Right lobe of liver (tissue), 6 donors: Measurements from ENCODE around the gene PPA2. TPM values are rescaled to one million over a fixed set of nuclear protein-coding genes. Genes with fewer than 3 reads are reported as not detected.

Source experiments
- ATAC-seq, 4 donors: fragments of 200-7000 bp; cut with Tn5 transposase; one replicate each; pipeline ENCODE4 v1.9.1; 2020; ENCODE audit warnings: mild to moderate bottlenecking in 4 of 4, moderate library complexity in 4 of 4
- DNase-seq, 3 donors: peaks; one replicate each; pipeline ENCODE4 v3.0.0-alpha.2; 2020
- H3K27ac ChIP-seq, 3 donors: fragments of 200-600 bp; one replicate each; pipeline ENCODE4 v1.8.0; 2022
- H3K27me3 ChIP-seq, 2 donors: fragments of 200-600 bp; one replicate each; pipeline ENCODE4 v1.8.0; 2022
- H3K36me3 ChIP-seq, 4 donors: fragments of 200-600 bp; sonication (generic) in 1 of 4; one replicate each; pipeline versions ENCODE4 v1.5.1 to v1.8.0; 2017 to 2022; ENCODE audit warnings: control low read depth in 1 of 4
- H3K4me1 ChIP-seq, 4 donors: fragments of 200-600 bp; sonication (generic) in 1 of 4; one replicate each; pipeline versions ENCODE4 v1.5.1 to v1.8.0; 2017 to 2022; ENCODE audit warnings: control low read depth in 1 of 4
- H3K4me3 ChIP-seq, 3 donors: fragments of 200-600 bp; one replicate each; pipeline ENCODE4 v1.8.0; 2022
- H3K9me3 ChIP-seq, 4 donors: fragments of 200-600 bp; sonication (generic) in 1 of 4; one replicate each; pipeline versions ENCODE4 v1.5.1 to v1.8.0; 2017 to 2022; ENCODE audit warnings: control low read depth in 1 of 4
- CTCF ChIP-seq, 4 donors: fragments of 200-600 bp in 3 of 4; fragments of 450-650 bp in 1 of 4; IDR thresholded peaks; one replicate each; pipeline versions ENCODE4 v1.5.1 to v1.8.0; 2016 to 2022; ENCODE audit warnings: antibody characterized with exemption in 4 of 4, mild to moderate bottlenecking in 2 of 4
- POLR2A ChIP-seq: fragments of 450-650 bp; IDR thresholded peaks from one replicate; pipeline ENCODE4 v1.6.1; 2017; ENCODE audit warnings: antibody characterized with exemption, mild to moderate bottlenecking
- WGBS: methylation state at CpG from one replicate; pipeline ENCODE4 v1.1.6; 2018; ENCODE audit warnings: low coverage, low lambda C conversion rate; ENCODE audit not compliant: insufficient coverage; ENCODE audit errors: missing lambda C conversion rate; 5-methylcytosine and 5-hydroxymethylcytosine counted together
- intact Hi-C, 2 donors: fragments of 100-400 bp; cut with DNase I; formaldehyde crosslinking; loops; one replicate each; pipeline versions ENCODE4 v1.11.2 to v1.14.1; 2022
- total RNA-seq, 6 experiments: library from RNA; depleted of rRNA in 2 of 6; stranded (reverse); fragments of >200 nt in 2 of 6; fragmentation: NEBNext Ultra II Directional in 3 of 6; extraction: Animal tissue kit (Norgen Biotek cat#: 25700) in 3 of 6; gene quantifications; one replicate each; pipeline versions ENCODE4 v1.1.0 to v1.2.4, GENCODE V29; 2016 to 2023
- donor health status: DM: no; HTN: yes; CAD: no.
- donor health status: DM: no; HTN: no; CAD: no.
- donor health status: DM: no; HTN: no; CAD: no.
- donor health status: DM: no; HTN: yes; CAD: no.
- donor health status: DM: no; HTN: yes; CAD: no.

Gene PPA2
- total RNA-seq, 6 experiments from 2014 or later: 45.9 to 78.3 (median 65.1) TPM

- Histone ChIP-seq H3K9me3 (no peaks in the 10 kb centered on the region), H3K4me1 (no peaks in the 10 kb centered on the region), H3K4me3 (no peak overlapping the region), H3K36me3 (no peaks in the 10 kb centered on the region), H3K27ac (no peak overlapping the region), H3K27me3 (no peaks in the 10 kb centered on the region)
- DNase-seq (no peak), ATAC-seq (no peak)
- 98% methylated on average over 6 of the region's 12 CpGs for WGBS
- TF ChIP-seq CTCF (IDR thresholded peaks at IDR 0.05) (no peak), POLR2A (no peak)
- intact Hi-C loops: no loop called here
Observed at GRCh38 chr4:105426187-105426897, 47.5 kb downstream of the PPA2 start.

GRCh38 chr4:105422207-105422920 lies 51.5 kb downstream of the PPA2 start:
- Histone ChIP-seq H3K27me3 (no peaks in the 10 kb centered on the region), H3K36me3 (no peaks in the 10 kb centered on the region), H3K4me1 (no peaks in the 10 kb centered on the region), H3K4me3 (no peak overlapping the region), H3K27ac (no peak overlapping the region), H3K9me3 (no peaks in the 10 kb centered on the region)
- TF ChIP-seq CTCF (IDR thresholded peaks at IDR 0.05) (no peak), POLR2A (no peak)
- 71% methylated on average over 3 of the region's 3 CpGs for WGBS
- intact Hi-C loops: no loop called here
- ATAC-seq: no peak
- DNase-seq: no peak

GRCh38 chr4:105417624-105418023 lies 56.2 kb downstream of the PPA2 start:
- intact Hi-C loops: no loop called here

GRCh38 chr4:105415281-105415744 lies 58.5 kb downstream of the PPA2 start:
- ATAC-seq (no peak), DNase-seq (peak in 1 of 3 donors; percentile 40)
- WGBS: no CpG with 5 or more reads among the region's 12 CpGs
- Histone ChIP-seq H3K27ac (no peak overlapping the region), H3K27me3 (no peaks in the 10 kb centered on the region), H3K36me3 (no peaks in the 10 kb centered on the region), H3K4me3 (no peak overlapping the region), H3K9me3 (no peaks in the 10 kb centered on the region), H3K4me1 (no peaks in the 10 kb centered on the region)
- intact Hi-C loops: no loop called here
- TF ChIP-seq CTCF (IDR thresholded peaks at IDR 0.05) (no peak), POLR2A (no peak)

More at GRCh38 chr4:105417624-105418023, 56.2 kb downstream of the PPA2 start:
- Histone ChIP-seq H3K27me3 (no peaks in the 10 kb centered on the region), H3K36me3 (no peaks in the 10 kb centered on the region), H3K4me3 (no peak overlapping the region), H3K27ac (no peak overlapping the region), H3K4me1 (no peaks in the 10 kb centered on the region), H3K9me3 (no peaks in the 10 kb centered on the region)
- WGBS: 69% methylated on average over 5 of the region's 5 CpGs
- TF ChIP-seq CTCF (IDR thresholded peaks at IDR 0.05): no peak
- TF ChIP-seq POLR2A: no peak
- peak; percentile 32 to 86 (median 78) for ATAC-seq
- no peak for DNase-seq
